Midbrain (tissue), 1 donor: Measurements from ENCODE around the gene PAPPA2.
"Not testable (repeated sequence)": the region's sequence is repeated elsewhere in the genome, so short reads cannot be mapped to it uniquely, and the experiment has no call there.

ENCODE experiments used
- DNase-seq: peaks from one replicate; lab custom pipeline; 2025; lab: John Stamatoyannopoulos, UW

PAPPA2 gene, protein sequence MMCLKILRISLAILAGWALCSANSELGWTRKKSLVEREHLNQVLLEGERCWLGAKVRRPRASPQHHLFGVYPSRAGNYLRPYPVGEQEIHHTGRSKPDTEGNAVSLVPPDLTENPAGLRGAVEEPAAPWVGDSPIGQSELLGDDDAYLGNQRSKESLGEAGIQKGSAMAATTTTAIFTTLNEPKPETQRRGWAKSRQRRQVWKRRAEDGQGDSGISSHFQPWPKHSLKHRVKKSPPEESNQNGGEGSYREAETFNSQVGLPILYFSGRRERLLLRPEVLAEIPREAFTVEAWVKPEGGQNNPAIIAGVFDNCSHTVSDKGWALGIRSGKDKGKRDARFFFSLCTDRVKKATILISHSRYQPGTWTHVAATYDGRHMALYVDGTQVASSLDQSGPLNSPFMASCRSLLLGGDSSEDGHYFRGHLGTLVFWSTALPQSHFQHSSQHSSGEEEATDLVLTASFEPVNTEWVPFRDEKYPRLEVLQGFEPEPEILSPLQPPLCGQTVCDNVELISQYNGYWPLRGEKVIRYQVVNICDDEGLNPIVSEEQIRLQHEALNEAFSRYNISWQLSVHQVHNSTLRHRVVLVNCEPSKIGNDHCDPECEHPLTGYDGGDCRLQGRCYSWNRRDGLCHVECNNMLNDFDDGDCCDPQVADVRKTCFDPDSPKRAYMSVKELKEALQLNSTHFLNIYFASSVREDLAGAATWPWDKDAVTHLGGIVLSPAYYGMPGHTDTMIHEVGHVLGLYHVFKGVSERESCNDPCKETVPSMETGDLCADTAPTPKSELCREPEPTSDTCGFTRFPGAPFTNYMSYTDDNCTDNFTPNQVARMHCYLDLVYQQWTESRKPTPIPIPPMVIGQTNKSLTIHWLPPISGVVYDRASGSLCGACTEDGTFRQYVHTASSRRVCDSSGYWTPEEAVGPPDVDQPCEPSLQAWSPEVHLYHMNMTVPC (N-terminal part only)

DNA sequence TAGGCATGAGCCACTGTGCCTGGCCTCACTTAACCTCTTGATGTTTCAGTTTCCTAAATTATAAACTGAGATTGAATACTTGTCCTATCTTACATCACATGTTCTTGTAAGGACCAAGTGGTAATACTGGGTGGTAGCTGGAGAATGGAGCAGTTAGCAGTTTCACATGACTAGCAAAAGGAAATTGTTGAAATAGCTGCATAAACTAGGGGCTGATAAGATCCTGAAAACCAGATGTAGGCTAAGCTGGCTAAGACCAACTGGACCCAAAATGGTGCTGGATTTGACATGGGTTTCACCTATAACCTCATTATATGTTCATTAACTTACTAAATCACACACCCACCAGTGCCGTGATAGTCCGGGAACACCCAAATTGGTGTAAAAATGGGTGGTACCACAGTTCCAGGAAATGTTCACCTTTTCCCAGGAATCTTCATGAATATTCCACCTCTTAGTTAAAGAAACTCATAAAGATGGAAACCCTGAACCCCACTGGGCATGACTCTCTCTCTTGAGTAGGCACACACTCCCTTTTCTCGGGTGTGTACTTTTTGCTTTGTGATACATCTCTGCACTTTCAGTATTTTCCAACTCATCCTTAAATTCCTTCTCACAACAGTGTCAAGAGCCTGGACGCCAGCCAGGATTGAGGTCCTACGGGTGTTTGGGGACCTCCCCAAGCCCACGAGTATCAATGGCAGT, at the start of gene PAPPA2:
TSS of gene PAPPA2 (plus strand) at position 502 of the 705 bp plus-strand sequence. CDS start 93,148 bp downstream, outside the sequence.
- DNase-seq, result no peak

DNA sequence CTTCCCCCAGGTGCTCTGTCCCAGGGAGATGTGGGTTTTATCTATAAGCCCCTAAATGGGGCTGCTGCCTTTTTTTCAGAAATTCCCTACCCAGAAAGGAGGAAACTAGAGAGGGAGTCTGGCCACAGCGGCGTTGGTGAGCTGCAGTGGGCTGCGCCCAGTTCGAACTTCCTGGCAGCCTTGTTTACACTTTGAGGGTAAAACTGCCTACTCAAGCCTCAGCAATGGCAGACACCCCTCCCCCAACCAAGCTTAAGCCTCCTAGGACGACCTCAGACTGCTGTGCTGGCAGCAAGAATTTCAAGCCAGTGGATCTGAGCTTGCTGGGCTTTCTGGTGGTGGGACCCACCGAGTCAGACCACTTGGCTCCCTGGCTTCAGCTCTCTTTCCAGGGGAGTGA, 46.2 kb upstream of the PAPPA2 start:
- no peak for DNase-seq

DNA sequence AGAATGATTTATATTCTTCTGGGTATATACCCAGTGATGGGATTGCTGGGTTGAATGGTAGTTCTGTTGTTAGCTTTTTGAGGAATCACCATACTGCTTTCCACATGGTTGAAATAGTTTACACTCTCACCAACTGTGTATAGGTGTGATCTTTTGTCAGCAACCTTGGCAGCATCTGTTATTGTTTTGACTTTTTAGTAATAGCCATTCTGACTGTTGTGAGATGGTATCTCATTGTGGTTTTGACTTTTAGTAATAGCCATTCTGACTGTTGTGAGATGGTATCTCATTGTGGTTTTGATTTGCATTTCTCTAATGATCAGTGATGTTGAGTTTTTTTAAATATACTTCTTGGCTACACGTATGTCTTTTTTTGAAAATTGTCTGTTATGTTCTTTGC, 43.4 kb upstream of the PAPPA2 start:
- not testable (repeated sequence) for DNase-seq

DNA sequence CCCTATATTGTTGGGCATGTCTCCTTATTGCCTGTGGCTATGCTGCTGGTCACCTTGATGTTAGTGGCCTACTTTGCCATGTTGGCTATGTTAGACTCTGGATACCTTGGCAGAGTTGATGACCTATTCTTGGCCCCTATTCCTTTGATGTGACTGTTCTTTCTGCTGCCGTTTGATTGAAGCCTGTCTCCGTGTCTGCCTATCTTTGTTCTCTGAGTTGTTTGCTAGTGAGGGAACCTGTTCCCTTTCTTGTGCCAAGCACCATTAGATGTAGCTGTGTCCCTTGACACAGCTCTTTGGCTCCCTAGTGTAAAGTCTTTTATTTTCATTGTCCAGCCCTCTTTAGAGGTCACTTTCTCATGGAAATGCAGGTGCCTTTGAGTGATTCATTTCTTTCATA, 28.7 kb upstream of the PAPPA2 start:
- no peak for DNase-seq

DNA sequence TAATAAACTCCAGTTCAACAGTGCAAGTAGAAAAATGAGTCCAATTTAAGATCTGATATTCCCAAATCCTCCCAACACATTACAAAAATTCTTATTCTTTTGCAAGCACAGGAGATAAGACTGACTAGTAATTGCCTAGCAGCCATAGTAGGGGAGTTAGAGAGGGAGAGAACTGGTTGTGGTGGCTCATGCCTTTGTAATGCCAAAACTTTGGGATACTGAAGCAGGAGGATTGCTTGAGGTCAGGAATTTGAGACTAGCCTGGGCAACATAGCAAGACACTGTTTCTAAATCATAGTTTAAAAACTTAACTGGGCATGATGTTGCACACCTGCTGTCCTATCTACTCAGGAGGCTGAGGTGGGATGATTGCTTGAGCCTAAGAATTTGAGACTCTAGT, 26.7 kb upstream of the PAPPA2 start:
- no peak for DNase-seq

DNA sequence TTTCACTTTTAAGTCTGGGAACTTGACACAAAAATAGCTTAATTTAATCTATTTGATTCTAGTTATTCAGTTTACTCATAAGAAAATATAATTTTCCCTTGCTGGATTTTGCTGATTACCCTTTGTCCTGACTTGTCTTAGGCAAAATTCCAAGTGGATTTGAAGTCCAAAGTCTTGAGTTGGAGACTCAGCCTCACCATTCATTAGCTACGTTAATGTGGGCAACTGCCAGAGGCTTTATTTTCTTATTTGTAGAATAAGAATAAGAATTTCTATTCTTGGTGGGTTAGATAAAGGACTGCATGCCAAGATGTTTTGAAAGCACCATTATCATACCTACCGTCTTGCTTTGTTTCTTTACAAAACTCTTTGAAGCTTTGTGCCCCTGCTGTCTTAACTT, 22.8 kb upstream of the PAPPA2 start:
- DNase-seq, result no peak

DNA sequence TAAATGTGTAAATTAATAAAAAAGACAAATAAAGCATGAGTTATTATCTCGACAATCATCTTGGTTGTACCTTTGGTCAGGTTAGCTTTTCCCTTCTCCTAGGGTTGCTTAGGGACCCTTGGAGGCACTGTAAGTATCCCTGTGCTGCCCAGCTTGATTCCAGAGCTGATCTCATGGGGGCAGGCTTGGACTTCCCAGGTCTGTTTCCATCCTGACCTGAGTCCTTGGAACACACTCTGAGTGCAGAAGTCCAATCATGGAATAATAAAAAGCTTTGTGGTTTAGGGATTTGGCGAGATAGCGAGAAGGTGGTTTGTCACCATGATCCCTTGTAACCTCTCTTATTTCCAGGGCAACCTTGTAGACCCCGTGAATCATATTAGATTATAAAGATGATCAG, 18.7 kb upstream of the PAPPA2 start:
- no peak for DNase-seq

DNA sequence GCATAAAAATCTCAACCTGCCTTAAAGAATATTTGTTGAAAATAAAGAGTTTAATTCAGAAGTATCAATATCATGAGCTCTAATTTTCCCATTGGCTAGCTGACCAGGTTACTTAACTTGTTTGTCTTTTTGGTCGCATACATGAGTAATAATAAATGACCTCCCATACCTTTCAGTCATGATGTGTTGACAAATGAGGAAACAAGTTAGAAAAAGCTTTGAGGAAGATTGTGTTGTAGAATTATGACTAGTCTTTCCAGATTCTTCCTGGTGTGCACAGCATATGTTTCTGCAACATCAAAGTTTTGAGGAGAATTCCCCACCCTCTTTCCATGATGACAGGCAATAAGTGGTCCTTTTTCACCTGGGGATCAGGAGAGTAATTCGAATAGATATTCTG, 17.6 kb upstream of the PAPPA2 start:
- no peak for DNase-seq

DNA sequence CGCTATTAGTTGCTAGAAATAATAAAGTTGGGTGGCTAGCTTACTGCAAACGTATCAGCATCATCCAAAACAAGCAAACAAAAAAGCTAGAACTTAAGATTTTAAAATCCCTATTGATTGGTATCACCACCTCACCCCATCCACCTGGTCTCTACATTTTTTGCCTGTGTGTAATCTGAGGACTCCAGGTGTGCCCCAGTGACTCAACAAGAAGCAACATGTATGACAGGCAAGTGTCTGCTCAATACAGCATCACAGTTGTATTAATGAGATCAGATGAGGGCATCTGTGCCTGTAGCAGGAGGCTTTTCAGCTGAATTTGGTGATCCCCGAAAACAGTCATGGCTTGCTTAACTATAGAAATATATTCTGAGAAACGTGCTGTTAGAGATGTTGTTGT, 14.6 kb upstream of the PAPPA2 start:
- DNase-seq, result no peak

DNA sequence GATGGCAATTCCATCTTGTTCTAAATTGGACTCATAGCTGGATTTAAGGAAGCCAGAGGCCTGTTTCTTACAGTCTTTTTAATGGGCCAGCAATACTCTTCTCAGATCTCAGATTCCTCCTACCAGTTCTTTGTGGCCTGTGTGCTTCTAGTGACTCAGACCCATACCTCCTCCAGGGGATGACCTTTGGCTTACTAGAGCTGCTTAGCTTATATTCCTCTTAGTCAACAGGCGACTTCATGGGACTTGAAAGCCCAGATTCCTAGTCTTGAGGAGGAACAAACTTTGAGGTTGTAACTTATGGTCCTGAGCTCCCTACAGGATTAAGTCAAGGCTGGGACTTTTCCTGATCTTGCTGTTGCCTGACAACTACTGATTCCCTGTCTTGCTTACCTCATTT, 12.4 kb upstream of the PAPPA2 start:
- no peak for DNase-seq

DNA sequence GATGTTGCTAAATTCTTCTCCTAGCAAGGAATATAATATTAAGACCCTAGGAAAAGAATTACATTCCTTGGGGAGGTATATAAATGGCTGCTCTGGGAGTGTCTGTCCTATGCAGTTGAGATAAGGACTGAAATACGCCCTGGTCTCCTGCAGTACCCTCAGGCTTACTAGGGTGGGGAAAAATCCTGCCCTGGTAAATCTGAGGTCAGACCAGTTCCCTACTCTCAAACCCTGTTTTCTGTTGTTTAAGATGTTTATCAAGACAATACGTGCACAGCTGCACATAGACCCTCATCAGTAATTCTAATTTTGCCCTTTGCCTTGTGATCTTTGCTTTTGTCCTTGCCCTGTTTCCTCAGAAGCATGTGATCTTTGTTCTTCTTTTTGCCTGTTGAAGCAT, 11.2 kb upstream of the PAPPA2 start:
- not testable (repeated sequence) for DNase-seq

DNA sequence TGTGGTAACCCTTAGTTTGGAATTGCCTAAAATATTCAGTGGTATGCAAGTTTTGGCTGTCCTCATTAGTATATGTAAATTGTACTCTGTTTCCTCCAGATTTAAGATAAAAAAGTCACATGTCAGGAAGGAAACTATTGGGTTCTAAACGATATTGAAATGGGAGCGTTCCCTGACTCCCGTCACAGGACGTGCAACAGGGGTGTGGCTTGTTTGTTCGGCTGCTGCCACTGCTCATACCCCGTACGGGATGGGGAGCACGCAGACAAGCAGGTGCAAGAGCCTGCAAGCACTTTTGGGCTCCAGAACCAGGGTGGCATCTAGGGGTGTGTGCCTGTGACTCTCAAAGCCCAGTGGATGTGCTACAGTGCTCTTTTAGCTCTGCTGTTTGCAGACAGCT, 6.2 kb upstream of the PAPPA2 start:
- no peak for DNase-seq

DNA sequence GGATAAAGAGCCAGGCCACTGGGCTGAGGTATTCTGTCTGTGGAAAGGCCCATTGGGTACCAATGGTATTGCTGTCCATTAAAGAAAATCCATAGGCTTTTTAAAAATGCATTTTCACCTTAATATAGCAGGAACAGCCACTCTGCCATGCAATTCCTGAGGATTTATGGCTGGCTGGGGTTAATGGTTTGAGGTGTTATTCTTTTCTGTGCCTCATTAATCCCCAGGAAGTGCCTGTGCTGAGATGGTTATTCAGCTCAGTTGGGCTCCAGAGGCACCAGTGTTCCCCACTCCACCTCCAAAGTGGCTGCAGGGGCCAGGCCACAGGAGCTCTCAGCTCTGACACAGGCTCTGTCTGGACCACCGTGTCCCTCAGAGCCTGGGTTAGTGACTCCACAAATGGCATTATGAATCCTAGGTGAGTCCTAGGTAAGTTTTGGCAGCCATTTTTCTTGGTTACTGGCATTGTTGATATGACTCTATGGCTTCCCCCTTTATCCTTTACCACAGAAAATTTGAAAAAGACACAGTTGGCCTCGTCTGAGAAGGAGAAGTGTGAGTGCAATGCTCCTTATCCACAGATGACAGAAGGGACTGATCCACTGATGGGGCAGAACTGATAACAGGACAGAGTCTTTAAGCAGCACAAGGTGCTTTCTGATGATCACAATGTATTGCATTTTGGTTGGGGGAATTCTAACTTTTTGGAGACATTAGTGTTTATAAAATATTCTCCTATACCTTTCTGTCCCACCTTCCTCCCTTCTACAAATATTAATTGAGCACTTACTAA, 2.2 kb upstream of the PAPPA2 start:
- DNase-seq, result no peak

DNA sequence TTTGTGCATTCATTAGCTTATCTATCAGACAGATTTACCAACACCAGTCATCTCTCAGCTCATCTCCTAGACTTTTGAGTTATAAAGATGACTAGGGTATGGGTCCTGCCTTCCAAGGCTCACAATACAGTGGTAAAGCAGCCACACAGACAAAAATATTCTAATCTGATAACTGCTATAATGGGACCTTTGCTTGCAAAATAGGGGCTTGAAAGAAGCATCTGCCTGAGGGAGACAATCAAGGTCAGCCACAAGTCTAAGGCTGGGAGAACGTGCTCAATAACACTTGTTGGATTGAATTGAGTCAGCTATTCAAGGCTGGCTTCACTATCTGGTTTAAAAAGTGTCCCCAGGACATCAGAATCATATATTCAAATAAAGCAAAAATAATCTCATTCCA, 1.4 kb upstream of the PAPPA2 start:
- DNase-seq, result no peak

DNA sequence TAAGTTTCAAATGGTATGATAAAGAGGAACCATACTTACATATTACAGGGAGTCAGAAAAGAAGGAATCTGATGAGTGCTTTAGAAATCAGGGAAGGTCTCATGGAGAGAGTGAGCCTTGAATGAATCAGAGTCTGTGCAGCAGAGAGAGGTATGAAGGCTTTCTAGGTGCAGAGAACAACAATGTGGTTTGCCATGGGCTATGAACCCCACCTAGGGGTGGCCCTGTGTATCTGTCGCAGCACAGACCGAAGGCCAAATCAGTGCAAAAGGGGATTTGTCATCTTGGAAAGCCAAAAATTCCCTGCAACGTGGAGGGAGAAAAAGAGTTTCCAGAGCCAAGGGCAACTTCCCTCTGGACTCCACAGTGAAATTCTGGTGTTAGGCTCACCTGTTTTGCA, 3.5 kb downstream of the PAPPA2 start:
- no peak for DNase-seq

DNA sequence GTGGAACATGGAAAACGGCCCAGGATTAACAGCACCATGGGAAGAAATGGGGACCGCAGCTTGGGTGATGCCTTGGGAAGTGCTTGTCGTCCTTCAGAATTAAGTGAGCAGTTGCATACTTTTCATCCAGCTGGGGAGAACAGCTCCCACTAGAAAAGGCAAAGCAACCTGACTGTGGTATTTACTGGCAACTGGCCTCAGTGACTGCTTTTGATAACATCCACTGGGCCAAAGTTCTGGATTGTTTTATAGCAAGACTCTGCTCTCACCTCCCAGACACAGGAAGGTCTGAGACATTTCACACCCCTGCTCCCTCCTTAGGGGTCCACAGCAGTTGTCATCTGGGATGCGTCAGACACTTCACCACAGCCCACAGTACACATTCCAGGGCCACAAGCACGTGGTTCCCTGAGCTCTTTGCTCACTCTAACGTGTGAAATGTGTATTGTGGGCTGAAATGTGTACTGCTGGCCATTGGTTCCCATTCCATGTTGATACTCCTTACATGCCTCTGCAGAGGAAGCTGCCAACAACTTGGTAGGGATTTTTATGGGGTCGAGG, 6.6 kb downstream of the PAPPA2 start:
- DNase-seq, result no peak

DNA sequence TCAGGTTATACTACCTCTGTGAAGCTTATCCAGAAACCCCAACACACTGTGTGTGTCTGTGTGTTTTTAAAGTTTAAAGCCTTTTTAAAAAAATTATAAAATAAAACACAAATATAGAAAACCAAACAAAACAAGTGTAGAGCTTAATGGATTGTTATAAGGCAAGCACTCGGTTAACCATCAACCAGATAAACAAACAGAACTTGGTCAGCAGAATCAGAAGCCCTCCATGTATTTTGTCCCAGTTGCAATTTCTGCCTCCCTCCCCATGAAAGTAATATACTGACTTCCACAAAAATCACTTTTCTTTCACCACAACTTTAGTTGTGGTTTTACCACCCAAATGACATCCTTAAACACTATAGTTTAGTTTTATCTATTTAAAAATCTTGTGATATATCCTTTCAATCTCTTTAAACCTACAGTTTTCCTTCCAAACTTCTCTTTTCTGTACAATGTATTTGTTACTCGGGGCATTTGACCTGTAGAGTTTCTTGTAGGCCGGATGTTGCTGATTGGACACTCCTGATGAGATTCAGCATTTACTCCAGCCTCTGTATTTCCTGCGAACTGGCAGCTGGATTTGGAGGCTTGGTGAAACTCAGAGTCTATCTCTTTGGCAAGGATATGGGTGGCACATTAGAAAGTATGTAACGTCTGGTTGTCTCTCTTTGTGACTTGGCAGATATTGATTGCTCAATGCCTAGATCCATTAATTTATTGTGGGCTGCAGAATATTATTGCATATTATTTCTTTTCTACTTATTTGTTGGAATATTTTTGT, 8.6 kb downstream of the PAPPA2 start:
- no peak for DNase-seq

DNA sequence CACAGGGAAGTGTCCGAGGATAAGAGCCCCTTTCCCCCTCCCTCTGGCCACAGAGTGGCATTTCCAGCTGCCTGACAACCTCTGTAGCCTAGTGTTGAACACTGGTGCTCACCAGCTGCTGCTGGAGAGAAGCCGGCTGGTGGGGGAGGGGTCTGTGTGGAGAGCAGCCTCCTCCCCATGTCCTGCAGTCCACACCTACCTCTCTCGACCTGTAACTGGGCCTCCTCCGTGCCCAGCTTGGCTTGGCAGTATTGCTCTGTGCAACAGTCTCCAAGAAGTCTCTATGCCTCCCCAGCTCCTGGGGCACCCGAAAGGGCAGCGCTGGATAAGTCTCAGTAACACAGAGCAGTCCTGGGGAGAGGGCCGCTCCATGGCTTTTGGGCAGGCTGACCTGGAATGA, 17.0 kb downstream of the PAPPA2 start:
- DNase-seq, result no peak

DNA sequence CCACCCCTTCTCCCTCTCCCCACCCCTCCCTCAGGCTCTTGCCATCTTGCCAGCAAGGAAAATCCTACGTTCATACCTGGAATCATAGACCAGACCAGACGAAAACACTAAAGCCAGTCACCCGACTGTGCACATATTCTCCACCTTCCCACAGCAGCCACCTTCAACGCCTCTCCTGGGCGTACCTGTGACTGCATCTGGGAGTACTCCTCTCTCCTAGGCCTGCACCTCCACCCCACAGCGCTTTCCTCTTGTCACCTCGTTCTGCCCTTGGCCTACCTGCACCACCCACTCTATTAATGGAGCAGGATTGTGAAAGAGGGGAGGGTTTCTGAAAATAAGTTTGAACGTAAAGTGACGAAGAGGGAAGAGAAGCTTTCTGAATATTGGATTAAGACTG, 17.8 kb downstream of the PAPPA2 start:
- DNase-seq, result no peak

DNA sequence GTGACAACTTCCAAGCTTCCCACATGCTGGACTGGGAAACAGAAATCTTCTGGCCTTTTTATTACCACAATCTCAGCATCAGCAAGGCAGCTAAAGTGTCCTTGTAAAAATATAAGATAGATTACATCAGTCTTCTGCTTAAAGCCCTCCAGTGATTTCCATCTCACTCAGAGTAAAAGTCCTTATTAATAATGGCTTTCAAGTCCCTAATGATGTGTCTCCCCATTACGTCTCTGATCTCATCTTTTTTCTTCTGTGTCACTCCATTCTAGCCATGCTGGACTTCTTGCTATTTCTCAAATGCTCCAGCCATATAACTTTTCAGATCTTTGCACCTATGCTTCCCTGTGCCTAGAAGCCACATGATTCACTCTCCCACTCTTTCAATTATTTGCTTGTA, 22.1 kb downstream of the PAPPA2 start:
- no peak for DNase-seq
